Activated CD8-positive, alpha-beta memory T cell treated with anti-CD3 and anti-CD28 coated beads, Interleukin-2, amount 50 U/mL, for 1 hour (primary cell): ENCODE data around the gene LSM4.
"Not testable (repeated sequence)": the region's sequence is repeated elsewhere in the genome, so short reads cannot be mapped to it uniquely, and the experiment has no call there.

Experiments
- DNase-seq: peaks from one replicate; pipeline ENCODE4 v3.0.0-alpha.2; 2020; ENCODE audit errors: extremely low read depth

Gene LSM4

GRCh38 chr19:18340990-18341868 lies 18.4 kb upstream of the LSM4 start:
- DNase-seq = peak; percentile 36

GRCh38 chr19:18340190-18340989 lies 17.5 kb upstream of the LSM4 start, which contains the start of gene PGPEP1:
Gene PGPEP1 (plus strand): TSS chr19:18340598. CDS start chr19:18340682, 84 bp downstream.
- DNase-seq = no peak

- DNase-seq = no peak
Measured at GRCh38 chr19:18339723-18340122, 16.8 kb upstream of the LSM4 start.

GRCh38 chr19:18338541-18338940 lies 15.7 kb upstream of the LSM4 start:
- no peak for DNase-seq

- DNase-seq = no peak
Measured at GRCh38 chr19:18336121-18336520, 13.2 kb upstream of the LSM4 start.

- no peak for DNase-seq
Measured at GRCh38 chr19:18333680-18334079, 10.8 kb upstream of the LSM4 start.

GRCh38 chr19:18332917-18333530 lies 10.1 kb upstream of the LSM4 start:
- no peak for DNase-seq

GRCh38 chr19:18330868-18331267 lies 8.0 kb upstream of the LSM4 start:
- DNase-seq = no peak

- DNase-seq = no peak
Measured at GRCh38 chr19:18329035-18329376, 6.1 kb upstream of the LSM4 start.

GRCh38 chr19:18328340-18329034 lies 5.6 kb upstream of the LSM4 start:
- peak; percentile 73 for DNase-seq

- DNase-seq = no peak
Measured at GRCh38 chr19:18326772-18327171, 3.9 kb upstream of the LSM4 start.

GRCh38 chr19:18324373-18324731 lies 1.5 kb upstream of the LSM4 start:
- not testable (repeated sequence) for DNase-seq

- DNase-seq = no peak
Measured at GRCh38 chr19:18322318-18322758, 538 bp downstream of the LSM4 start.

GRCh38 chr19:18321734-18322102 lies 1.2 kb downstream of the LSM4 start:
- DNase-seq = no peak

- DNase-seq = no peak
Measured at GRCh38 chr19:18320865-18321733, 1.8 kb downstream of the LSM4 start.

GRCh38 chr19:18319591-18320135 lies 3.2 kb downstream of the LSM4 start:
- no peak for DNase-seq

- DNase-seq = no peak
Measured at GRCh38 chr19:18317961-18318800, 4.7 kb downstream of the LSM4 start.

GRCh38 chr19:18313398-18313797 lies 9.5 kb downstream of the LSM4 start:
- no peak for DNase-seq

GRCh38 chr19:18312092-18312534 lies 10.8 kb downstream of the LSM4 start:
- DNase-seq = no peak
